MM.1S (cell line): ENCODE measurements around the gene TNFRSF14.

Experiments
- DNase-seq: peaks from one replicate; pipeline ENCODE4 v3.0.0-alpha.2; 2015
- H2AFZ ChIP-seq: fragments of 300-600 bp; sonication (generic); 2 replicates; pipeline ENCODE4 v1.6.0; 2016; ENCODE audit warnings: antibody characterized with exemption, low read length
- H3F3A ChIP-seq: fragments of 300-600 bp; sonication (generic); 2 replicates; pipeline ENCODE4 v1.6.1; 2016; ENCODE audit warnings: mild to moderate bottlenecking, antibody characterized with exemption, low read length, moderate library complexity, mixed read lengths; ENCODE audit not compliant: insufficient read depth
- H3K27ac ChIP-seq: fragments of 300-600 bp; sonication (generic); 2 replicates; pipeline ENCODE4 v1.5.1; 2016; ENCODE audit warnings: mild to moderate bottlenecking, low read length
- H3K27me3 ChIP-seq: fragments of 300-600 bp; sonication (generic); replicated peaks from 2 replicates; pipeline ENCODE4 v1.6.0; 2016; ENCODE audit warnings: low read length; ENCODE audit not compliant: insufficient read depth
- H3K36me3 ChIP-seq: fragments of 300-600 bp; sonication (generic); replicated peaks from 2 replicates; pipeline ENCODE4 v1.6.1; 2016; ENCODE audit warnings: mild to moderate bottlenecking, low read length, mixed read lengths; ENCODE audit not compliant: insufficient read depth
- H3K4me1 ChIP-seq: fragments of 300-600 bp; sonication (generic); 2 replicates; pipeline ENCODE4 v1.6.1; 2016; ENCODE audit warnings: low read length, mixed read lengths
- H3K4me2 ChIP-seq: fragments of 300-600 bp; sonication (generic); 2 replicates; pipeline ENCODE4 v1.6.0; 2016; ENCODE audit warnings: low read depth, low read length
- H3K4me3 ChIP-seq: fragments of 300-600 bp; sonication (generic); 2 replicates; pipeline ENCODE4 v1.5.1; 2016; ENCODE audit warnings: low read length, mixed read lengths
- H3K79me2 ChIP-seq: fragments of 300-600 bp; sonication (generic); 2 replicates; pipeline ENCODE4 v1.6.1; 2016; ENCODE audit warnings: mixed run types, low read length, mixed read lengths
- H3K9ac ChIP-seq: fragments of 300-600 bp; sonication (generic); 2 replicates; pipeline ENCODE4 v1.6.1; 2016; ENCODE audit warnings: low read length, mixed read lengths
- H3K9me2 ChIP-seq: fragments of 300-600 bp; sonication (generic); replicated peaks from 2 replicates; pipeline ENCODE4 v1.6.1; 2016; ENCODE audit warnings: mild to moderate bottlenecking, low read length, mixed read lengths; ENCODE audit not compliant: insufficient read depth
- H3K9me3 ChIP-seq: fragments of 300-600 bp; sonication (generic); replicated peaks from 2 replicates; pipeline ENCODE4 v1.6.1; 2016; ENCODE audit warnings: mild to moderate bottlenecking, low read length, mixed read lengths; ENCODE audit not compliant: insufficient read depth
- H4K20me1 ChIP-seq: fragments of 300-600 bp; sonication (generic); 2 replicates; pipeline ENCODE4 v1.6.1; 2016; ENCODE audit warnings: mild to moderate bottlenecking, low read length, moderate library complexity, mixed read lengths; ENCODE audit not compliant: insufficient read depth
- CTCF ChIP-seq: fragments of 300-600 bp; sonication (generic); IDR thresholded peaks from 2 replicates; pipeline ENCODE4 v1.5.1; 2016; ENCODE audit warnings: antibody characterized with exemption, low read length, mixed read lengths
- EZH2 ChIP-seq: fragments of 300-600 bp; sonication (generic); optimal IDR thresholded peaks from 2 replicates; pipeline ENCODE3; 2017; ENCODE audit warnings: low read depth, mild to moderate bottlenecking, antibody characterized with exemption, low read length, mixed read lengths
- EZH2phosphoT487 ChIP-seq: fragments of 300-600 bp; sonication (generic); IDR thresholded peaks from 2 replicates; pipeline ENCODE4 v1.6.1; 2018; ENCODE audit warnings: antibody characterized with exemption, low read length

The TNFRSF14 gene

GRCh38 chr1:2594001-2594640, 38.0 kb downstream of the TNFRSF14 start:
- TF ChIP-seq EZH2 (no peak), CTCF (no peak), EZH2phosphoT487 (no peak)
- Histone ChIP-seq H3K9me3 (no peaks in the 10 kb centered on the region), H3K9me2 (no peaks in the 10 kb centered on the region), H3K4me3 (no peak overlapping the region), H3F3A (no peaks in the 10 kb centered on the region), H4K20me1 (no peaks in the 10 kb centered on the region), H3K36me3 (no peaks in the 10 kb centered on the region), H3K4me1 (no peaks in the 10 kb centered on the region), H3K9ac (no peak overlapping the region), H3K4me2 (no peak overlapping the region), H3K27ac (no peak overlapping the region), H2AFZ (no peak overlapping the region), H3K79me2 (no peaks in the 10 kb centered on the region), H3K27me3 (peaks cover 80% of the 10 kb centered on the region)
- no peak for DNase-seq

DNA sequence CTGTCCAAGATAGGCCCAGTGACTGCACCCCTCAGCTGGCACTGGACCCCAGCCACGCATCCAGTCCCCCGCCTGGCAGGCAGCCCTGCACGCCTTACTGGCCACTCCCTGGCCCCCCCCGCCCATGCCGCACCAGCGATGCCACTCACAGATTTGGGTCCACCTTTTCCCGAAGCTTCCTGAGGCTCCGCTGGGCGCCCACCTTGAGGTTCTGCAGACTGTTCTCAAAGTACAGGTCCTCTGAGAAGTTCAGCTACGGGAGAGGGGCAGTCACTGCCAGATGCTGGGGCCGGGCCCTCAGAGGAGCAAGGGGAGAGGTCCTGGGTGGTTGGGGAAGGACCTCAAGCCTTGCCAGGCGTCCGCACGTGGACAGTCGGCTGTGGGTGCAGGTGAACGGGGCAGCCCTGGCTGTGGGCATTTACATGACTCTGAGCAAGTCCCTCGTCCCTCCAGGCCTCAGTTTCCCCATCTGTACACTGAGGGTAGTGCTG, 38.5 kb downstream of the TNFRSF14 start:
- Histone ChIP-seq H3K4me1 (no peaks in the 10 kb centered on the region), H3F3A (no peaks in the 10 kb centered on the region), H3K9me3 (no peaks in the 10 kb centered on the region), H3K4me3 (no peak overlapping the region), H2AFZ (no peak overlapping the region), H4K20me1 (no peaks in the 10 kb centered on the region), H3K27me3 (peaks cover 86% of the 10 kb centered on the region), H3K9me2 (no peaks in the 10 kb centered on the region), H3K79me2 (no peaks in the 10 kb centered on the region), H3K4me2 (no peak overlapping the region), H3K36me3 (no peaks in the 10 kb centered on the region), H3K9ac (no peak overlapping the region), H3K27ac (no peak overlapping the region)
- no peak for DNase-seq
- TF ChIP-seq EZH2phosphoT487 (no peak), EZH2 (no peak), CTCF (no peak)

- no peak for TF ChIP-seq CTCF
- DNase-seq, result no peak
- H3K27ac ChIP-seq, result no peak overlapping the region
- H3K4me3 ChIP-seq, result no peak overlapping the region
- no peak overlapping the region for H2AFZ ChIP-seq
- no peaks in the 10 kb centered on the region for H3K4me1 ChIP-seq
- H3K36me3 ChIP-seq, result no peaks in the 10 kb centered on the region
- H3K4me2 ChIP-seq, result no peak overlapping the region
- no peaks in the 10 kb centered on the region for H3F3A ChIP-seq
- H3K27me3 ChIP-seq, result peaks cover 90% of the 10 kb centered on the region
- H3K9me3 ChIP-seq, result no peaks in the 10 kb centered on the region
- H3K9ac ChIP-seq, result no peak overlapping the region
- no peaks in the 10 kb centered on the region for H3K79me2 ChIP-seq
- no peaks in the 10 kb centered on the region for H3K9me2 ChIP-seq
- no peaks in the 10 kb centered on the region for H4K20me1 ChIP-seq
Observed at GRCh38 chr1:2595261-2595811, 39.2 kb downstream of the TNFRSF14 start.
